OCI-LY1 (cell line): Measurements from ENCODE around the gene FHIT.

Experiments
- H2AFZ ChIP-seq: fragments of 200-600 bp; sonication (generic), shearing (Covaris generic); 2 replicates; pipeline ENCODE4 v1.6.0; 2014; ENCODE audit warnings: antibody characterized with exemption, mild to moderate bottlenecking, low read length
- H3F3A ChIP-seq: fragments of 200-600 bp; sonication (generic), shearing (Covaris generic); 2 replicates; pipeline ENCODE4 v1.6.0; 2014; ENCODE audit warnings: mild to moderate bottlenecking, antibody characterized with exemption, low read length, moderate library complexity; ENCODE audit not compliant: insufficient read depth
- H3K27ac ChIP-seq: fragments of 200-600 bp; sonication (generic); 2 replicates; pipeline ENCODE4 v1.5.1; 2014; ENCODE audit warnings: low read length, mixed run types, mild to moderate bottlenecking, low read depth; ENCODE audit not compliant: poor library complexity, severe bottlenecking
- H3K27me3 ChIP-seq: fragments of 200-600 bp; sonication (generic); 2 replicates; pipeline ENCODE4 v1.6.0; 2014; ENCODE audit warnings: antibody characterized with exemption, mild to moderate bottlenecking, low read length, moderate library complexity; ENCODE audit not compliant: insufficient read depth
- H3K36me3 ChIP-seq: fragments of 200-600 bp; sonication (generic); 2 replicates; pipeline ENCODE4 v1.6.1; 2014; ENCODE audit warnings: mild to moderate bottlenecking, antibody characterized with exemption, low read length, moderate library complexity, mixed read lengths; ENCODE audit not compliant: insufficient read depth
- H3K4me1 ChIP-seq: fragments of 200-600 bp; sonication (generic); 2 replicates; pipeline ENCODE4 v1.5.1; 2014; ENCODE audit warnings: mild to moderate bottlenecking, low read length, moderate library complexity; ENCODE audit not compliant: insufficient read depth, severe bottlenecking
- H3K4me2 ChIP-seq: fragments of 200-600 bp; sonication (generic), shearing (Covaris generic); 2 replicates; pipeline ENCODE4 v1.6.1; 2014; ENCODE audit warnings: low read length
- H3K4me3 ChIP-seq: fragments of 200-600 bp; sonication (generic); 2 replicates; pipeline ENCODE4 v1.5.1; 2014; ENCODE audit warnings: low read length, low read depth, mild to moderate bottlenecking, mixed read lengths; ENCODE audit not compliant: poor library complexity, severe bottlenecking
- H3K79me2 ChIP-seq: fragments of 200-600 bp; shearing (Covaris generic); 2 replicates; pipeline ENCODE4 v1.6.1; 2016; ENCODE audit warnings: mixed run types, low read length, mixed read lengths; ENCODE audit not compliant: insufficient read depth
- H3K9ac ChIP-seq: fragments of 200-600 bp; sonication (generic), shearing (Covaris generic); 2 replicates; pipeline ENCODE4 v1.6.1; 2014; ENCODE audit warnings: mild to moderate bottlenecking, low read length, mixed read lengths
- H3K9me2 ChIP-seq: fragments of 200-600 bp; sonication (generic), shearing (Covaris generic); 2 replicates; pipeline ENCODE4 v1.6.1; 2014; ENCODE audit warnings: low read depth, mild to moderate bottlenecking, low read length, mixed read lengths
- H3K9me3 ChIP-seq: fragments of 200-600 bp; shearing (Covaris generic); 2 replicates; pipeline ENCODE4 v1.6.1; 2014; ENCODE audit warnings: low read length, mixed read lengths
- H4K20me1 ChIP-seq: fragments of 200-600 bp; sonication (generic), shearing (Covaris generic); 2 replicates; pipeline ENCODE4 v1.6.0; 2016; ENCODE audit warnings: mild to moderate bottlenecking, low read length; ENCODE audit not compliant: insufficient read depth
- CTCF ChIP-seq: fragments of 200-600 bp; sonication (generic), shearing (Covaris generic); IDR thresholded peaks from 2 replicates; pipeline ENCODE4 v1.5.1; 2017; ENCODE audit warnings: mild to moderate bottlenecking, antibody characterized with exemption, low read length, moderate library complexity, mixed read lengths
- EZH2 ChIP-seq: fragments of 200-600 bp; sonication (generic), shearing (Covaris generic); IDR thresholded peaks from 2 replicates; pipeline ENCODE4 v1.8.0; 2017; ENCODE audit warnings: borderline replicate concordance, mixed run types, mild to moderate bottlenecking, antibody characterized with exemption, low read length, moderate library complexity, mixed read lengths

The FHIT gene

GRCh38 chr3:60095930-60096329 is 1155.3 kb downstream of the FHIT start:
- Histone ChIP-seq H3K27me3 (no peaks in the 10 kb centered on the region), H3K79me2 (no peaks in the 10 kb centered on the region), H3F3A (no peaks in the 10 kb centered on the region), H3K4me1 (no peaks in the 10 kb centered on the region), H3K27ac (no peak overlapping the region), H4K20me1 (no peaks in the 10 kb centered on the region), H3K9ac (no peak overlapping the region), H2AFZ (no peak overlapping the region), H3K4me3 (no peak overlapping the region), H3K4me2 (no peak overlapping the region), H3K9me2 (no peaks in the 10 kb centered on the region), H3K36me3 (no peaks in the 10 kb centered on the region; the same call in 1 of the 2 replicates), H3K9me3 (no peaks in the 10 kb centered on the region; the same call in 1 of the 2 replicates)
- TF ChIP-seq EZH2 (no peak), CTCF (no peak)

DNA sequence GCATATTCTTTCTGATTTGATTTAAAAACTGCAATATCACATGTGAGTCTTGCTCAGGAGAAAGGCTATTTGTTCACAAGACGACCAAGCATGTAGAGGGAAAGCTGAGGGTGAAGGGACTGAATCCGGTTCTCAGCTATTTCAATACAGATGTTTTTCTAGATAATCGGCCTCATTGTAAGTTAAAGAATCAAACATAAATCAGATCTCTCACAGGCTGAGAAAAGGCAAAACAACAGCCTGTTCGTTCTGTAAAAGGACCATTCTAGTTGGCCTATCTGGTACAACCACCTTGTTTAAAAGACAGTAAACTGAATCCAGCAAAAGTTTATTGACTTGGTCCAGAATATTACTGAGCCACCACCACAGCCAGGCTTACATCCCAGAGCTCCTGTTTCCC is 1155.7 kb downstream of the FHIT start:
- no peaks in the 10 kb centered on the region for H3F3A ChIP-seq
- TF ChIP-seq EZH2 (no peak), CTCF (no peak)
- no peaks in the 10 kb centered on the region for H4K20me1 ChIP-seq
- H3K27ac ChIP-seq, result no peak overlapping the region
- no peaks in the 10 kb centered on the region; the same call in 1 of the 2 replicates for H3K36me3 ChIP-seq
- no peak overlapping the region for H3K4me3 ChIP-seq
- no peaks in the 10 kb centered on the region for H3K79me2 ChIP-seq
- H2AFZ ChIP-seq, result no peak overlapping the region
- H3K9me2 ChIP-seq, result no peaks in the 10 kb centered on the region
- H3K9me3 ChIP-seq, result no peaks in the 10 kb centered on the region; the same call in 1 of the 2 replicates
- no peaks in the 10 kb centered on the region for H3K4me1 ChIP-seq
- no peak overlapping the region for H3K9ac ChIP-seq
- H3K27me3 ChIP-seq, result no peaks in the 10 kb centered on the region
- no peak overlapping the region for H3K4me2 ChIP-seq

GRCh38 chr3:60094392-60094947 is 1156.8 kb downstream of the FHIT start:
- no peak overlapping the region for H3K27ac ChIP-seq
- H3K4me3 ChIP-seq, result no peak overlapping the region
- H3K9me3 ChIP-seq, result no peaks in the 10 kb centered on the region; the same call in 1 of the 2 replicates
- no peaks in the 10 kb centered on the region for H3K27me3 ChIP-seq
- H3K79me2 ChIP-seq, result no peaks in the 10 kb centered on the region
- no peaks in the 10 kb centered on the region for H4K20me1 ChIP-seq
- TF ChIP-seq CTCF, result no peak
- TF ChIP-seq EZH2, result no peak
- no peak overlapping the region for H3K9ac ChIP-seq
- H3K36me3 ChIP-seq, result no peaks in the 10 kb centered on the region; the same call in 1 of the 2 replicates
- H3F3A ChIP-seq, result no peaks in the 10 kb centered on the region
- no peaks in the 10 kb centered on the region for H3K4me1 ChIP-seq
- H2AFZ ChIP-seq, result no peak overlapping the region
- no peak overlapping the region for H3K4me2 ChIP-seq
- H3K9me2 ChIP-seq, result no peaks in the 10 kb centered on the region
